Measurements from ENCODE around the gene TAS1R3.

TAS1R3 gene

GRCh38 chr1:1341549-1342021, 10.5 kb downstream of the TAS1R3 start:
- Histone ChIP-seq H2AFZ (ENCODE audit: low read depth, low read length, severe bottlenecking) (no peak overlapping the region), H4K20me1 (ENCODE audit: low read depth, low read length) (no peaks in the 10 kb centered on the region), H3F3A (ENCODE audit: insufficient read depth) (no peaks in the 10 kb centered on the region), H3K4me2 (ENCODE audit: low read depth, low read length, poor library complexity, severe bottlenecking) (no peak overlapping the region), H3K4me3 (ENCODE audit: insufficient read depth, low read length, poor library complexity, severe bottlenecking) (no peak overlapping the region), H3K27ac (ENCODE audit: low read depth, low read length) (no peak overlapping the region), H3K9ac (ENCODE audit: low read length) (no peak overlapping the region), H3K36me3 (ENCODE audit: low read length) (no peaks in the 10 kb centered on the region), H3K9me3 (ENCODE audit: insufficient read depth, low read length) (no peaks in the 10 kb centered on the region), H3K27me3 (ENCODE audit: low read length) (no peaks in the 10 kb centered on the region), H3K79me2 (ENCODE audit: insufficient read depth, low read length) (peaks cover 4% of the 10 kb centered on the region; the same call in 1 of the 2 replicates), H3K9me2 (replicated peaks; ENCODE audit: insufficient read depth, low read length) (no peaks in the 10 kb centered on the region)
- no peak for TF ChIP-seq CTCF (IDR thresholded peaks at IDR 0.05; ENCODE audit: insufficient read depth, low read length, poor library complexity, severe bottlenecking)
- no peak for TF ChIP-seq EZH2phosphoT487 (conservative IDR thresholded peaks at IDR 0.05; ENCODE audit: low read length)

GRCh38 chr1:1342061-1342562, 11.0 kb downstream of the TAS1R3 start:
- H3F3A ChIP-seq (ENCODE audit: insufficient read depth), result no peaks in the 10 kb centered on the region
- no peak overlapping the region for H3K4me3 ChIP-seq (ENCODE audit: insufficient read depth, low read length, poor library complexity, severe bottlenecking)
- no peak for TF ChIP-seq EZH2phosphoT487 (conservative IDR thresholded peaks at IDR 0.05; ENCODE audit: low read length)
- TF ChIP-seq CTCF (IDR thresholded peaks at IDR 0.05; ENCODE audit: insufficient read depth, low read length, poor library complexity, severe bottlenecking), result no peak
- H3K9me2 ChIP-seq (replicated peaks; ENCODE audit: insufficient read depth, low read length), result no peaks in the 10 kb centered on the region
- H3K9ac ChIP-seq (ENCODE audit: low read length), result no peak overlapping the region
- H4K20me1 ChIP-seq (ENCODE audit: low read depth, low read length), result no peaks in the 10 kb centered on the region
- H3K4me2 ChIP-seq (ENCODE audit: low read depth, low read length, poor library complexity, severe bottlenecking), result no peak overlapping the region
- no peaks in the 10 kb centered on the region for H3K27me3 ChIP-seq (ENCODE audit: low read length)
- H3K36me3 ChIP-seq (ENCODE audit: low read length), result no peaks in the 10 kb centered on the region
- no peak overlapping the region for H2AFZ ChIP-seq (ENCODE audit: low read depth, low read length, severe bottlenecking)
- H3K79me2 ChIP-seq (ENCODE audit: insufficient read depth, low read length), result peaks cover 6% of the 10 kb centered on the region; the same call in 1 of the 2 replicates
- no peaks in the 10 kb centered on the region for H3K9me3 ChIP-seq (ENCODE audit: insufficient read depth, low read length)
- H3K27ac ChIP-seq (ENCODE audit: low read depth, low read length), result no peak overlapping the region

GRCh38 chr1:1342584-1343115, 11.6 kb downstream of the TAS1R3 start:
- Histone ChIP-seq H3F3A (ENCODE audit: insufficient read depth) (no peaks in the 10 kb centered on the region), H3K9me2 (replicated peaks; ENCODE audit: insufficient read depth, low read length) (no peaks in the 10 kb centered on the region), H4K20me1 (ENCODE audit: low read depth, low read length) (no peaks in the 10 kb centered on the region), H3K36me3 (ENCODE audit: low read length) (no peaks in the 10 kb centered on the region), H2AFZ (ENCODE audit: low read depth, low read length, severe bottlenecking) (no peak overlapping the region), H3K27ac (ENCODE audit: low read depth, low read length) (no peak overlapping the region), H3K27me3 (ENCODE audit: low read length) (no peaks in the 10 kb centered on the region), H3K4me2 (ENCODE audit: low read depth, low read length, poor library complexity, severe bottlenecking) (no peak overlapping the region), H3K4me3 (ENCODE audit: insufficient read depth, low read length, poor library complexity, severe bottlenecking) (no peak overlapping the region), H3K9ac (ENCODE audit: low read length) (no peak overlapping the region), H3K79me2 (ENCODE audit: insufficient read depth, low read length) (peaks cover 6% of the 10 kb centered on the region; the same call in 1 of the 2 replicates), H3K9me3 (ENCODE audit: insufficient read depth, low read length) (no peaks in the 10 kb centered on the region)
- no peak for TF ChIP-seq EZH2phosphoT487 (conservative IDR thresholded peaks at IDR 0.05; ENCODE audit: low read length)
- TF ChIP-seq CTCF (IDR thresholded peaks at IDR 0.05; ENCODE audit: insufficient read depth, low read length, poor library complexity, severe bottlenecking), result no peak

All from SU-DHL-6 (cell line).